ENCODE measurements around the gene KRTAP19-1.
"Not testable (repeated sequence)": the region's sequence is repeated elsewhere in the genome, so short reads cannot be mapped to it uniquely, and the experiment has no call there.

KRTAP19-1 gene

GRCh38 chr21:30480145-30480544 lies at the start of gene KRTAP19-1:
Gene KRTAP19-1 (minus strand): TSS chr21:30480367. CDS start chr21:30480317, 50 bp downstream.
- no peak for DNase-seq (ENCODE audit: low spot score)

GRCh38 chr21:30518876-30519275 lies 38.7 kb upstream of the KRTAP19-1 start:
- DNase-seq (ENCODE audit: low spot score), result no peak

DNA sequence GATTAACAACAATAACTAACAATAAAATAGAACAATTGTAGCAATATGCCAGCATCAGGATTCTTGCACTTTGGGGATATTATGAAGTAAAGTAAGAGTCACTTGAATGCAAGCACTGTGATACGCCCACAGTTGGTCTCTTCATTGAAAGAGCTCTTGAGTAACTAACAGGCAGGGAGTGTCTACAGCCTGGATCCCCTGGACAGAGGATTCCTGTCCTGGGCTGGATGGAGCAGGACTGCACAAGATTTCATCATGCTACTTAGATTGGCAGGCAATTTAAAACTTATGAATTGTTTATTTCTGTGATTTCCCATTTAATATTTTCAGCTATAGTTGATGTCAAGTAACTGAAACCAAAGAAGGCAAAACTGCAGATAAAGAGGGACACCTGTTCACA lies 35.5 kb upstream of the KRTAP19-1 start:
- DNase-seq (ENCODE audit: low spot score), result no peak

- not testable (repeated sequence) for DNase-seq (ENCODE audit: low spot score)
Measured at GRCh38 chr21:30505621-30506205, 25.5 kb upstream of the KRTAP19-1 start.

DNA sequence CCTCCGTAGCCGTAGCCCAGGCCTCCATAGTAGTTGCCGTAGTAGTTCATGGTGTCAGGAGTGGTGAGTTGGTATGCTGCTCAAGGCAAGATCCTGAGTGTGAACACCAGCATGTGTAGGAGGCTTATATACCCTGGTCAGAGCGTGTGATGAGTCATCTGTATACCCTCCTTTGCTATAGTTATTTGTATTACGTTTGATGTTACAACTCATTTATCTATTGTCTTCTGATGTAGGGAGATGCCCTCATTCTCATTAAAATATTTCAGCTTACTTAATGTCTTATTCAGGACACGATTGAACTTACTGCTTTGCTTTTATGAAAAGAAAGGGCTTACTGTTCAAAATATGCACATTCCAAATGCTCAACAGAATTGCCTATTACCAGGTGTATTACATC lies 21.9 kb upstream of the KRTAP19-1 start, which contains the start of gene KRTAP19-5:
KRTAP19-5 (minus strand) TSS at position 101 of the 400 bp plus-strand sequence; CDS start at position 50, 51 bp downstream.
- no peak for DNase-seq (ENCODE audit: low spot score)

GRCh38 chr21:30497065-30497464 lies 16.9 kb upstream of the KRTAP19-1 start, which contains the start of gene KRTAP19-4:
Gene KRTAP19-4 (minus strand): TSS chr21:30497165. CDS start chr21:30497110, 55 bp downstream.
- no peak for DNase-seq (ENCODE audit: low spot score)

DNA sequence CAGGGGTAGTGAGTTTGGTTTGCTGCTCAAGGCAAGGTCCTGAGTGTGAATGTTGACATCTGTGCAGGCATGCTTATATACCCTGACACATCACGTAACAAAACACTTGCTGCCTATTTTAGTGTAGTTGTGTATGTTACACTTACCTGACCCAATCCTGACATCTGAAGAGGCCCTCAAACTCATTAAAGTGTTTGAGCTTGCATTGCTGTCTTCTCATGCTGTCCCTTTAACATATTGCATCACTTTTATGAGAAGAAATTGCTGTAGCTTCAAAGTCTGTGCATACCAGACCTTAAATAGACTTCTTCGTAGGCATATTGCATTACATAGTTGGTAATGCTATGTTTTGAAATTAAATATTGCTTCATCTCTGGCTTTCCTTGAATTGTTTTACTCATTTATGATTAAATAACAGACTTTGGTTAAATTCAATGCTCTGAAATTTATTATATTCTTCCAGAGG lies 11.8 kb upstream of the KRTAP19-1 start, which contains the start of gene KRTAP19-3:
KRTAP19-3 (minus strand) TSS at position 51 of the 466 bp plus-strand sequence. CDS start 56 bp downstream, outside the sequence.
- no peak for DNase-seq (ENCODE audit: low spot score)

DNA sequence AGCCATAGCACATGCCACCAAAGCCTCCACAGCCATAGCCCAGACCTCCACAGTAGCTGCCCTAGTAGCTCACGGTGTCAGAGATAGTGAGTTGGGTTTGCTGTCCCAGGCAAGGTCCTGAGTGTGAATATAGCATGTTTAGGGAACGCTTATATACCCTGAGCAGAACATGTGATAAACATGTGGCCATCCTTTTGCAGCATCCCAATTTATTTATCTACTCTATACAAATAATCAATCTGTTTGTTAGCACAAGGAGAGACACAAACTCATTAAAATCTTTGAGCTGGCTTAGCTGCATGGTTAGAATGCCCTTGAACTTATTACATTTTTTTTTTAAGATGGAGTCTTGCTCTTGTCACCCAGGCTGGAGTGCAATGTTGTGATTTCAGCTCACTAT lies 7.2 kb upstream of the KRTAP19-1 start, which contains the start of gene KRTAP19-2:
KRTAP19-2 (minus strand) TSS at position 101 of the 400 bp plus-strand sequence; CDS start at position 13, 88 bp downstream.
- no peak for DNase-seq (ENCODE audit: low spot score)

DNA sequence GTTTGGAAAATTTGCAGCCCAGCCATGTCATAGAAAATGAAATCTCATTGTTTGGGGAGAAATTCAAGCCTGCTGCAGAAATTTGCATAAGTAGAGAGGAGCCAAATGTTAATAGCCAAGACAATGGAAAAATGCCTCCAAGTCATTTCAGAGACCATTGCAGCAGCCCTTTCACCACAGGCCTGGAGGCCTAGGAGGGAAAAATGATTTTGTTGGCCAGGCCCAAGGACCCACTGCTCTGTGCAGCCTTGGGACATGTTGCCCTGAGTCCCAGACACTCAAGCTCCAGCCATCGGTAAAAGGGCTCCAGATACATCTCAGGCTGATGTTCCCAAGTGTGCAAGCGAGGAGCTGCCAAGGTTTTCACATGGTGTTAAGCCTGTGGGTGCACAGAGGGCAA lies 6.0 kb upstream of the KRTAP19-1 start:
- no peak for DNase-seq (ENCODE audit: low spot score)

GRCh38 chr21:30482130-30482529 lies 2.0 kb upstream of the KRTAP19-1 start:
- DNase-seq (ENCODE audit: low spot score), result no peak

DNA sequence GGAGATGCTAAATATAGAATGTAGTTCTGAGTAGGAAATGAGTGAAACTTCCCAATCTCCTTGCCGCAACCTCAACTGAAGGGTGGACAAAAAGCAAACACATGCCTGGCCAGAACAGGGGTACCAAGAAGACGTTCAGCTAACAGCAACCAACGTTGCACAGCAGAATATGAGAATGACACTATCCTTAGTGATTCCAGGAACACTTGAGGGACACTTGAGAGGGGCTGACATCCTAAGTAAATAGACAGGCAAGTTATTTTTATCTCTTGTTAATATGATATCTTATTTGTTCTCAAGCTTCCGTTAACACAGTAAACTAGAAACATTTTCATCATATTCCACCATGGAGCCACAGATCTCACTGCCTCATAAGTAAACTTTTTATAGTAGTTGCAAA lies 908 bp downstream of the KRTAP19-1 start:
- no peak for DNase-seq (ENCODE audit: low spot score)

- DNase-seq (ENCODE audit: low spot score), result no peak
Measured at GRCh38 chr21:30478004-30478403, 2.2 kb downstream of the KRTAP19-1 start.

- no peak for DNase-seq (ENCODE audit: low spot score)
Measured at GRCh38 chr21:30468900-30469714, 11.1 kb downstream of the KRTAP19-1 start.

DNA sequence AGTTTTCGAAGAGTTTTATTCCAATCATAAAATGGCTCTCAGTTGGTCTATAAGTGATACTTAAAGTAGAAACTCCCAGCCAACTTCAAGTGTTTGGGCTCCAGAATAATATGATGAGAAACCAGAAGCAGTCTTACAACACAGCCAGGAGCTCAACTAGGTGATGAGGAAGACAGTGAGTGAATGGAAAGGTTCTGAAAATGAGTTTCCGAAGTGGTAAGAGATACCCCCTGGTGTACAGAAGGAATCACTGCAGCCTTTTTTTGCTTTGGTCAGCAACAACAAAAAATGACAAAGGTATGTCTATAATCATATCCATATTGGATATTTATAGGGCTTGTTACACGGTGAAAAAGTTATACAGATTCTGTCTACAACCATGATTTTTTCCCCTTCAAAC lies 16.5 kb downstream of the KRTAP19-1 start:
- no peak for DNase-seq (ENCODE audit: low spot score)

GRCh38 chr21:30448514-30448913 lies 31.7 kb downstream of the KRTAP19-1 start:
- no peak for DNase-seq (ENCODE audit: low spot score)

DNA sequence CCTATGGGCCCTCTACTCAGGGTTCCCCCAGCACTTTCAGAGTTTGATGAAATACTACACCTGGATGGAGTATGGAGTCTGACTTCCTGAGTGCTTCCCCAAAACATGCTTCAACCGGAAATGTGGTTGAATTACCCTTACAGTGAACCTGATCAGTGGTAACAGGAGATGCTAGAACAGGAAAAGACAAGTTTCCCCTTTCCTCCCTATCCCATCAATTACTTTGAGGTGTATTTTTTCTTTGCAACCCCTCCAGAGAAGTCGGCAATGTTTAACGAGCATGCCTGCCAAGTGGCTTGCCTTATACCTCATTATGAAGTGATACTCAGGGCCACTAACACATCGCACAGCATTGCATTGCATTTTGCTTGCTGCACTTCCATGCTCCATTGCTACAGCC lies 33.1 kb downstream of the KRTAP19-1 start:
- DNase-seq (ENCODE audit: low spot score), result no peak

DNA sequence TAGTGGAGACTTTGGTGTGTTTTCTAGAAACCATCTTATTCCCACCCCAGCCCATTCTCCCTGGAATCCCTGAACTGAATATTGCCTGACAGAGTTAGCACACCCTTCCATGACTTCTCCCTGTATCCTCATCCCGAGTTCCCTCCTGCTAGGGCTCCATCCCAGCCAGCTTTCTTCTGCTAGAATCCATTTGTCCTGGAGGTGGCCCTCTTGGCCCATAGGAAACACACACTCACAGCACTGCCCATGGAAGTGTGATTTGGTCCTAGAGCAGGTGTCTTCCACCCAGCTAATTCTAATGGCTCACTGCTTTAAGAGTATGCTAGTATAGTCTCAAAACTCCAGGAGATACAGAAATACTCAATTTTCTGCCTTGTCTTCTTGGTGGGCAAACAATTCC lies 36.0 kb downstream of the KRTAP19-1 start:
- DNase-seq (ENCODE audit: low spot score), result no peak

DNA sequence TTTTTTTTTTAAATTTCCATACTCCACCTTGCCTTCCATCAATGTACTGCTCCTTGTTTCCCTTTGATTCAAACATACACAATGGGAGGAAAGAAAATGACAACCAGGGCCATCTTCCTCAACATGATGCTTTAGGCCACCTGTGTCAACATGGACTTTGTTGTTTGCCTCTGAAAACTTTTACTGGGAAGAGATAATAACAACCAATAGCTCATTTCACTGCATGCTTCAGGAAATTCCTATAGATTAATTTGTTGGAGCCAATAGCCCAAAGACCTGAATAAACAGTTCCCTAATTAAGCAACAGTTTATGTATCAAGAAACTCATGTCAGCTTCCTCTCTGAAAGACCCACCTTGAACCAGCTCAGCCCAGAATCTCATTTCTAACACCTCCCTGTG lies 36.9 kb downstream of the KRTAP19-1 start:
- DNase-seq (ENCODE audit: low spot score), result no peak

DNA sequence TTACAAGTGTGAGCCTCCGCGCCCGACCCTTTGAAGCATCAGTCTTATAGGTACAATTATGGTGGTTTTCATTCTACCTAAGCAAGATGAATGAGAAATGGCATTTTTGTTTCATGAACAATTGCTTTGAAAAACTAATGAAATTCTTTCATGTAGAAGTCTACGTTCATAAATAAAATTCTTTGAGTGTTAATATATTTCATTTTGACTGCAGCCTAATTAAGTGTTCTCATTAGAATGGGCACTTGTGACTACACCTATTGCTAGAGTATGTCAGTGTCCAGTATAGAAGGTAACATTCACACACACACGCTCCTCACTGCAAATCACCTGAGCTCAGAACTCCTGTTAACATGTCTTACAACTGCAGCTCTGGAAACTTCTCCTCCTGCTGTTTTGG lies 40.2 kb downstream of the KRTAP19-1 start, which contains the start of gene KRTAP15-1:
KRTAP15-1 (plus strand) TSS at position 301 of the 400 bp plus-strand sequence; CDS start at position 354, 53 bp downstream.
- DNase-seq (ENCODE audit: low spot score), result no peak

- no peak for DNase-seq (ENCODE audit: low spot score)
Measured at GRCh38 chr21:30437010-30437565, 43.1 kb downstream of the KRTAP19-1 start.

DNA sequence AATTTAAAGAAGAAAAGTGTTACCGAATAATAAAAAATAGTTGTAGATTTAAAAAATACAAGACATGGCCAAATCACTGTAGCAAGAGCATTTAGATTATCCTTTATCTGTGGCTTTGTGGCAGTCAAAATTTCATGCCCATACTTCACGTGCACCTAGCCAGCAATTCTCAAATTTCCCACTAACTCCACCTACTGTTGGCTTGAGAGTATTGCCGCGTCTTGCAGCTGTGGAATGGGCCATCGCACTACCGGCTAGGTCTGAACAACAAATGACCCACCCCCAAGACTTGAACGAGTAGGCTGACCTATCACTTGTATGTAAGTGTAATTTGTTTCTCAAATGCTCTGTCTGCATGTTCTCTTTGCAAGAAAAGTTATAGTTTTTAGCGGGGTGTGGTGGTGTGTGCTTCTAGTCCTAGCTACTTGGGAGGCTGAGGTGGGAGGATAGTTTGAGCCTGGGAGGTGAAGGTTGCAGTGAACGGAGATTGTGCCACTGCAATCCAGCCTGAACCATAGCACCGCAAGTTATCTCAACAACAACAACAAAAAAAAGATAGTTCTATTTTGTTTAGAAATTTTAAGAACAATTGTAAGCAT lies 46.0 kb downstream of the KRTAP19-1 start:
- DNase-seq (ENCODE audit: low spot score), result no peak

- no peak for DNase-seq (ENCODE audit: low spot score)
Measured at GRCh38 chr21:30430170-30430655, 50.0 kb downstream of the KRTAP19-1 start, which contains the start of gene KRTAP13-4. Gene KRTAP13-4 (plus strand): TSS chr21:30430220. CDS start chr21:30430276, 56 bp downstream.
